Nephron progenitor cell (in vitro differentiated cells): ENCODE results near the gene PPP1R17.

Experiments used
- DNase-seq: peaks from one replicate; pipeline ENCODE4 v3.0.0; 2021
- H3K27ac Mint-ChIP-seq: 2 replicates; pipeline ENCODE4 v1.8.0; 2021; ENCODE audit warnings: mild to moderate bottlenecking, moderate library complexity, mixed read lengths
- H3K27me3 Mint-ChIP-seq: 2 replicates; pipeline ENCODE4 v1.8.0; 2021; ENCODE audit warnings: mild to moderate bottlenecking, low read depth, mixed read lengths; ENCODE audit not compliant: poor library complexity
- H3K36me3 Mint-ChIP-seq: 2 replicates; pipeline ENCODE4 v1.8.0; 2021; ENCODE audit warnings: low read depth, mixed read lengths
- H3K4me1 Mint-ChIP-seq: 2 replicates; pipeline ENCODE4 v1.8.0; 2021; ENCODE audit warnings: mixed read lengths
- H3K4me3 Mint-ChIP-seq: 2 replicates; pipeline ENCODE4 v1.8.0; 2021; ENCODE audit warnings: mild to moderate bottlenecking, moderate library complexity, mixed read lengths
- H3K9me3 Mint-ChIP-seq: 2 replicates; pipeline ENCODE4 v1.8.0; 2021; ENCODE audit warnings: mild to moderate bottlenecking, moderate library complexity, mixed read lengths
- CTCF ChIP-seq: fragments of 200-600 bp; sonication (generic); IDR thresholded peaks from 2 replicates; pipeline ENCODE4 v1.5.0; 2021; ENCODE audit warnings: antibody characterized with exemption

The PPP1R17 gene

GRCh38 chr7:31705377-31705776, 18.4 kb downstream of the PPP1R17 start:
- H3K4me3 Mint-ChIP-seq: no peak overlapping the region

GRCh38 chr7:31707089-31707488, 20.1 kb downstream of the PPP1R17 start:
- H3K4me1 Mint-ChIP-seq: peaks cover 9% of the 10 kb centered on the region
- no peak for DNase-seq
- H3K27ac Mint-ChIP-seq: no peak overlapping the region
- TF ChIP-seq CTCF: no peak
- H3K4me3 Mint-ChIP-seq: no peak overlapping the region
- no peaks in the 10 kb centered on the region for H3K27me3 Mint-ChIP-seq
- peaks cover 2% of the 10 kb centered on the region for H3K9me3 Mint-ChIP-seq
- no peaks in the 10 kb centered on the region for H3K36me3 Mint-ChIP-seq

More at GRCh38 chr7:31705377-31705776, 18.4 kb downstream of the PPP1R17 start:
- DNase-seq: no peak
- TF ChIP-seq CTCF: no peak
- peaks cover 9% of the 10 kb centered on the region for H3K4me1 Mint-ChIP-seq
- peaks cover 6% of the 10 kb centered on the region for H3K9me3 Mint-ChIP-seq
- H3K36me3 Mint-ChIP-seq: peaks cover 6% of the 10 kb centered on the region
- no peak overlapping the region for H3K27ac Mint-ChIP-seq
- no peaks in the 10 kb centered on the region for H3K27me3 Mint-ChIP-seq

- TF ChIP-seq CTCF: no peak
- H3K36me3 Mint-ChIP-seq: peaks cover 17% of the 10 kb centered on the region
- H3K4me3 Mint-ChIP-seq: no peak overlapping the region
- no peaks in the 10 kb centered on the region for H3K4me1 Mint-ChIP-seq
- peaks cover 29% of the 10 kb centered on the region for H3K9me3 Mint-ChIP-seq
- H3K27ac Mint-ChIP-seq: no peak overlapping the region
- no peaks in the 10 kb centered on the region for H3K27me3 Mint-ChIP-seq
- no peak for DNase-seq
These were observed 23.2 kb downstream of the PPP1R17 start for GRCh38 chr7:31710171-31710570.

- H3K27me3 Mint-ChIP-seq: peaks cover 5% of the 10 kb centered on the region
- no peak overlapping the region for H3K27ac Mint-ChIP-seq
- DNase-seq: no peak
- peaks cover 17% of the 10 kb centered on the region for H3K36me3 Mint-ChIP-seq
- no peaks in the 10 kb centered on the region for H3K4me1 Mint-ChIP-seq
- H3K4me3 Mint-ChIP-seq: no peak overlapping the region
- no peak for TF ChIP-seq CTCF
- H3K9me3 Mint-ChIP-seq: peaks cover 34% of the 10 kb centered on the region
These were observed 29.3 kb downstream of the PPP1R17 start for GRCh38 chr7:31716355-31716754.

GRCh38 chr7:31720366-31720765, 33.4 kb downstream of the PPP1R17 start:
- TF ChIP-seq CTCF: no peak
- Mint-ChIP-seq H3K9me3 (peaks cover 3% of the 10 kb centered on the region), H3K4me1 (no peaks in the 10 kb centered on the region), H3K4me3 (no peak overlapping the region), H3K36me3 (no peaks in the 10 kb centered on the region), H3K27me3 (peaks cover 5% of the 10 kb centered on the region), H3K27ac (no peak overlapping the region)
- no peak for DNase-seq

GRCh38 chr7:31724696-31725095, 37.7 kb downstream of the PPP1R17 start:
- no peak for TF ChIP-seq CTCF
- Mint-ChIP-seq H3K4me3 (no peak overlapping the region), H3K27ac (no peak overlapping the region), H3K36me3 (no peaks in the 10 kb centered on the region), H3K9me3 (no peaks in the 10 kb centered on the region), H3K27me3 (no peaks in the 10 kb centered on the region), H3K4me1 (no peaks in the 10 kb centered on the region)
- DNase-seq: no peak
